H1 (cell line): Measurements from ENCODE around the gene COG7. TPM values are rescaled to one million over a fixed set of nuclear protein-coding genes. Genes with fewer than 3 reads are reported as not detected.

Experiments
- CTCF ChIA-PET: fragments of 300-600 bp; sonication (Branson Sonifier 250); formaldehyde crosslinking; loops from one replicate; lab custom pipeline; 2021; ENCODE audit not compliant: partially characterized antibody; lab: Charles Lee
- POLR2A ChIA-PET: fragments of 300-600 bp; sonication (Branson Sonifier 250); formaldehyde crosslinking; loops from one replicate; lab custom pipeline; 2021; ENCODE audit warnings: inconsistent platforms; ENCODE audit not compliant: partially characterized antibody; lab: Charles Lee
- DNase-seq, 2 experiments: peaks; one replicate each; pipeline versions ENCODE4 v3.0.0 to v3.0.0-alpha.2; 2010 to 2022; ENCODE audit warnings: low spot score in 2 of 2, low read depth in 1 of 2, mixed read lengths in 1 of 2
- FAIRE-seq: peaks from 2 replicates; lab custom pipeline; 2011; peaks lifted over from hg19 to GRCh38; lab: Jason Lieb, UNC
- H2AFZ ChIP-seq: 2 replicates; pipeline ENCODE4 v1.8.1; 2012; ENCODE audit warnings: low read length, inconsistent platforms
- H2AK5ac ChIP-seq: 2 replicates; pipeline ENCODE4 v1.6.1; 2013; ENCODE audit warnings: low read depth, low read length
- H2BK120ac ChIP-seq: replicated peaks from 2 replicates; pipeline ENCODE3; 2013; ENCODE audit warnings: low read depth, low read length, inconsistent platforms
- H2BK12ac ChIP-seq: 2 replicates; pipeline ENCODE4 v1.6.1; 2013; ENCODE audit warnings: low read depth, low read length
- H2BK15ac ChIP-seq: 2 replicates; pipeline ENCODE4 v1.6.1; 2013; ENCODE audit warnings: low read length
- H2BK20ac ChIP-seq: 2 replicates; pipeline ENCODE4 v1.6.1; 2013; ENCODE audit warnings: low read length
- H2BK5ac ChIP-seq: 2 replicates; pipeline ENCODE4 v1.6.1; 2013; ENCODE audit warnings: low read depth, low read length
- H3K14ac ChIP-seq: 2 replicates; pipeline ENCODE4 v1.6.1; 2013; ENCODE audit warnings: inconsistent platforms; ENCODE audit not compliant: insufficient read length
- H3K18ac ChIP-seq: 2 replicates; pipeline ENCODE4 v1.6.1; 2013; ENCODE audit warnings: low read length; ENCODE audit errors: extremely low read depth
- H3K23ac ChIP-seq: 2 replicates; pipeline ENCODE4 v1.6.1; 2013; ENCODE audit warnings: inconsistent platforms; ENCODE audit not compliant: insufficient read length
- H3K23me2 ChIP-seq: 2 replicates; pipeline ENCODE4 v1.6.1; 2013; ENCODE audit warnings: low read depth, low read length
- H3K27ac ChIP-seq: 2 replicates; pipeline ENCODE4 v1.6.1; 2011; ENCODE audit warnings: low read depth, low read length, inconsistent platforms
- H3K27me3 ChIP-seq, 4 experiments: replicated peaks in 1 of 4; 1 replicate in 1 of 4; 2 replicates in 3 of 4; pipeline versions ENCODE4 v1.6.1 to v1.8.1; 2011 to 2013; ENCODE audit warnings: low read length in 3 of 4, mild to moderate bottlenecking in 3 of 4, inconsistent platforms in 2 of 4, mixed read lengths in 2 of 4, moderate library complexity in 1 of 4; ENCODE audit not compliant: control insufficient read depth in 3 of 4, insufficient read depth in 3 of 4; ENCODE audit errors: extremely low read depth in 1 of 4
- H3K36me3 ChIP-seq, 4 experiments: 2 replicates each; pipeline versions ENCODE4 v1.6.1 to v1.8.1; 2011 to 2013; ENCODE audit warnings: mild to moderate bottlenecking in 4 of 4, low read length in 3 of 4, moderate library complexity in 2 of 4, control low read depth in 1 of 4, inconsistent platforms in 1 of 4; ENCODE audit not compliant: insufficient read depth in 4 of 4, control insufficient read depth in 2 of 4
- H3K4ac ChIP-seq: replicated peaks from 2 replicates; pipeline ENCODE3; 2013; ENCODE audit warnings: low read length, low read depth, mixed read lengths, inconsistent platforms; ENCODE audit not compliant: insufficient read length
- H3K4me1 ChIP-seq, 4 experiments: replicated peaks in 1 of 4; 1 replicate in 1 of 4; 2 replicates in 3 of 4; pipeline versions ENCODE4 v1.6.1 to v1.8.1; 2011 to 2013; ENCODE audit warnings: low read length in 3 of 4, inconsistent platforms in 2 of 4, mixed read lengths in 1 of 4; ENCODE audit not compliant: insufficient read depth in 4 of 4, control insufficient read depth in 3 of 4
- H3K4me2 ChIP-seq, 2 experiments: 2 replicates each; pipeline versions ENCODE4 v1.6.1 to v1.8.1; 2011 to 2013; ENCODE audit warnings: low read depth in 2 of 2, low read length in 2 of 2, control low read depth in 1 of 2, inconsistent platforms in 1 of 2, mild to moderate bottlenecking in 1 of 2; ENCODE audit not compliant: insufficient read depth in 1 of 2
- H3K4me3 ChIP-seq, 4 experiments: fragments of 200-600, 300-600 bp in 1 of 4; sonication (generic), shearing (Covaris generic), sonication (Bioruptor Twin) in 1 of 4; 2 replicates each; pipeline versions ENCODE4 v1.5.1 to v1.8.1; 2011 to 2016; ENCODE audit warnings: low read length in 4 of 4, low read depth in 3 of 4, control low read depth in 2 of 4, inconsistent platforms in 2 of 4, mild to moderate bottlenecking in 2 of 4, mixed read lengths in 1 of 4, moderate library complexity in 1 of 4; ENCODE audit not compliant: insufficient read depth in 2 of 4; ENCODE audit errors: extremely low read depth in 1 of 4
- H3K56ac ChIP-seq: replicated peaks from 2 replicates; pipeline ENCODE3; 2013; ENCODE audit warnings: low read depth, mild to moderate bottlenecking, mixed read lengths, low read length, inconsistent platforms; ENCODE audit not compliant: insufficient read length
- H3K79me1 ChIP-seq: 2 replicates; pipeline ENCODE4 v1.6.1; 2013; ENCODE audit warnings: low read depth, low read length, control low read depth
- H3K79me2 ChIP-seq, 2 experiments: 2 replicates each; pipeline versions ENCODE4 v1.6.1 to v1.8.1; 2012 to 2013; ENCODE audit warnings: low read length in 2 of 2, mild to moderate bottlenecking in 2 of 2, inconsistent platforms in 1 of 2; ENCODE audit not compliant: insufficient read depth in 2 of 2, control insufficient read depth in 1 of 2
- H3K9ac ChIP-seq, 4 experiments: replicated peaks in 1 of 4; 1 replicate in 1 of 4; 2 replicates in 3 of 4; pipeline versions ENCODE4 v1.6.1 to v1.8.1; 2011 to 2013; ENCODE audit warnings: low read depth in 3 of 4, low read length in 3 of 4, control low read depth in 2 of 4, mild to moderate bottlenecking in 2 of 4, moderate library complexity in 2 of 4, inconsistent platforms in 1 of 4; ENCODE audit errors: extremely low read depth in 1 of 4
- H3K9me3 ChIP-seq, 2 experiments: 2 replicates each; pipeline versions ENCODE4 v1.6.1 to v1.8.1; 2012 to 2013; ENCODE audit warnings: mild to moderate bottlenecking in 2 of 2, moderate library complexity in 2 of 2, control low read depth in 1 of 2, inconsistent platforms in 1 of 2, low read depth in 1 of 2, low read length in 1 of 2, mixed read lengths in 1 of 2; ENCODE audit not compliant: insufficient read depth in 2 of 2
- H4K20me1 ChIP-seq, 2 experiments: replicated peaks in 1 of 2; 2 replicates each; pipeline versions ENCODE3 to v1.8.1; 2011 to 2013; ENCODE audit warnings: inconsistent platforms in 2 of 2, low read length in 2 of 2, mild to moderate bottlenecking in 1 of 2; ENCODE audit not compliant: insufficient read depth in 2 of 2, control insufficient read depth in 1 of 2
- H4K5ac ChIP-seq: 2 replicates; pipeline ENCODE4 v1.6.1; 2013; ENCODE audit warnings: low read length, low read depth, mixed read lengths, inconsistent platforms; ENCODE audit not compliant: insufficient read length
- H4K8ac ChIP-seq: 2 replicates; pipeline ENCODE4 v1.8.0; 2013; ENCODE audit warnings: mild to moderate bottlenecking, moderate library complexity, low read length, inconsistent platforms; ENCODE audit not compliant: insufficient read depth; ENCODE audit errors: extremely low read depth
- H4K91ac ChIP-seq: replicated peaks from 2 replicates; pipeline ENCODE3; 2013; ENCODE audit warnings: low read length, mixed read lengths, inconsistent platforms; ENCODE audit not compliant: insufficient read length
- BRCA1 ChIP-seq: IDR thresholded peaks from 2 replicates; pipeline ENCODE4 v1.6.1; 2012; ENCODE audit warnings: low read depth, low read length, improper control_type of control experiment
- FOSL1 ChIP-seq: IDR thresholded peaks from 2 replicates; pipeline ENCODE4 v1.6.1; 2011; ENCODE audit warnings: mild to moderate bottlenecking, low read depth, low read length, moderate library complexity; ENCODE audit not compliant: insufficient read depth
- HDAC2 ChIP-seq, 2 experiments: fragments of 300-600 bp in 1 of 2; sonication (generic) in 1 of 2; IDR thresholded peaks; 2 replicates each; pipeline ENCODE4 v1.6.1; 2011 to 2012; ENCODE audit warnings: low read depth in 2 of 2, low read length in 2 of 2, mild to moderate bottlenecking in 2 of 2, moderate library complexity in 2 of 2, borderline replicate concordance in 1 of 2, inconsistent platforms in 1 of 2
- JUND ChIP-seq: IDR thresholded peaks from 2 replicates; pipeline ENCODE4 v1.6.1; 2011; ENCODE audit warnings: mild to moderate bottlenecking, improper control_type of control experiment, low read length
- KDM4A ChIP-seq: IDR thresholded peaks from one replicate; pipeline ENCODE4 v1.7.1; 2012; ENCODE audit warnings: low read depth, mild to moderate bottlenecking, moderate library complexity, low read length, inconsistent platforms; ENCODE audit not compliant: severe bottlenecking
- SIN3A ChIP-seq, 2 experiments: IDR thresholded peaks in 1 of 2; conservative IDR thresholded peaks in 1 of 2; 2 replicates each; pipeline ENCODE4 v1.6.1; 2011 to 2012; ENCODE audit warnings: low read length in 2 of 2, improper control_type of control experiment in 1 of 2, low read depth in 1 of 2, mild to moderate bottlenecking in 1 of 2
- SIRT6 ChIP-seq: IDR thresholded peaks from one replicate; pipeline ENCODE4 v1.7.1; 2012; ENCODE audit warnings: low read length, inconsistent platforms
- WGBS, 2 experiments: shearing (Covaris generic) in 1 of 2; methylation state at CpG; one replicate each; pipeline versions ENCODE4 v1.1.6 to v1.1.7; 2013 to 2015; ENCODE audit warnings: low lambda C conversion rate in 2 of 2, mixed read lengths in 2 of 2, inconsistent platforms in 1 of 2, low coverage in 1 of 2, missing lambda C conversion rate in 1 of 2; ENCODE audit not compliant: insufficient replicate concordance in 2 of 2, insufficient coverage in 1 of 2, insufficient read length in 1 of 2; ENCODE audit errors: extremely low coverage in 1 of 2, missing lambda C conversion rate in 1 of 2; 5-methylcytosine and 5-hydroxymethylcytosine counted together
- polyA plus RNA-seq, 7 experiments: library from polyadenylated mRNA; depleted of rRNA in 3 of 7; stranded (reverse) in 5 of 7; unstranded in 2 of 7; fragments of >200 nt in 5 of 7; fragments of 200-250 nt in 2 of 7; gene quantifications; 1 replicate in 5 of 7; 2 replicates in 1 of 7; 4 replicates in 1 of 7; pipeline versions ENCODE4 v1.2.1 to v1.2.3, GENCODE V29; 2011 to 2013; ENCODE audit warnings: missing spikeins in 2 of 7, mixed read lengths in 2 of 7
- total RNA-seq: library from RNA; stranded (reverse); fragmentation: NEBNext Ultra II Directional; extraction: Animal tissue kit (Norgen Biotek cat#: 25700); gene quantifications from 2 replicates; pipeline ENCODE4 v1.2.1, GENCODE V29; 2021
- TF ChIP-seq, protein P1 (sequence below), 3 experiments: IDR thresholded peaks; 1 replicate in 2 of 3; 2 replicates in 1 of 3; pipeline versions ENCODE4 v1.5.1 to v1.6.1; 2011; ENCODE audit warnings: low read length in 3 of 3, mild to moderate bottlenecking in 3 of 3, inconsistent platforms in 2 of 3, low read depth in 1 of 3, moderate library complexity in 1 of 3; ENCODE audit not compliant: insufficient read depth in 1 of 3; ENCODE audit errors: control extremely low read depth in 1 of 3
- TF ChIP-seq, protein P2 (sequence below): IDR thresholded peaks from 2 replicates; pipeline ENCODE4 v1.6.1; 2011; ENCODE audit warnings: low read length, improper control_type of control experiment

Gene COG7
- total and polyA plus RNA-seq, 2 of the 8 experiments (the other 6 are each of a cell fraction or from before 2014, with no cell fraction given): 17.2 to 40.4 TPM

DNA sequence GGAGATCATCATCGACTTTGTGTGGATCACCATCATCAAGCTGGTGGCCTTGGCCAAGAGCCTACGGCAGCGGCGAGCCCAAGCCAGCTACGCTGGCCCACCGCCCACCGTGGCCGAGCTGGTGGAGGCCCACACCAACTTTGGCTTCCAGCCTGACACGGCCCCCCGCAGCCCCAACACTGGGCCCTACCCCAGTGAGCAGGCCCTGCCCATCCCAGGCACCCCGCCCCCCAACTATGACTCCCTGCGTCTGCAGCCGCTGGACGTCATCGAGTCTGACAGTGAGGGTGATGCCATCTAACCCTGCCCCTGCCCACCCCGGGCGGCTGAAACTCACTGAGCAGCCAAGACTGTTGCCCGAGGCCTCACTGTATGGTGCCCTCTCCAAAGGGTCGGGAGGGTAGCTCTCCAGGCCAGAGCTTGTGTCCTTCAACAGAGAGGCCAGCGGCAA, 72.5 kb downstream of the COG7 start:
- H3K56ac ChIP-seq: no peak overlapping the region
- DNase-seq: no peak
- H3K23ac ChIP-seq: no peak overlapping the region
- H3K27ac ChIP-seq: no peak overlapping the region
- H3K14ac ChIP-seq: no peak overlapping the region
- no peak overlapping the region for H3K4ac ChIP-seq
- no peak overlapping the region for H2BK5ac ChIP-seq
- WGBS, 2 experiments: 94% methylated on average over 20 of the region's 20 CpGs; no CpG with 5 or more reads in 1 of the 2 experiments
- H2BK20ac ChIP-seq: no peak overlapping the region
- H3K79me1 ChIP-seq: no peaks in the 10 kb centered on the region
- no peak overlapping the region for H2AFZ ChIP-seq
- H4K8ac ChIP-seq: no peak overlapping the region; the same call in 1 of the 2 replicates
- H2BK12ac ChIP-seq: no peak overlapping the region
- no peak overlapping the region for H3K4me2 ChIP-seq
- H3K36me3 ChIP-seq: no peaks in the 10 kb centered on the region
- peaks cover 0 to 4% (median 1%) of the 10 kb centered on the region in 4 experiments; a peak in 2 of 7 replicates for H3K4me1 ChIP-seq
- H4K20me1 ChIP-seq: no peaks in the 10 kb centered on the region
- H2AK5ac ChIP-seq: no peak overlapping the region
- no peak overlapping the region for H3K4me3 ChIP-seq
- H3K23me2 ChIP-seq: no peaks in the 10 kb centered on the region; the same call in 1 of the 2 replicates
- no peaks in the 10 kb centered on the region for H3K9me3 ChIP-seq
- ChIA-PET POLR2A (no interaction called here), CTCF (interaction anchor here (0.9 to 7.4 kb wide), 7 partner anchors 10 to 54 kb away, joined by 3 to 44 read pairs (median 3); no protein-coding TSS in a partner anchor)
- H3K18ac ChIP-seq: no peak overlapping the region
- no peak for FAIRE-seq
- H2BK120ac ChIP-seq: no peak overlapping the region
- H3K27me3 ChIP-seq: no peaks in the 10 kb centered on the region
- no peaks in the 10 kb centered on the region for H3K79me2 ChIP-seq
- H2BK15ac ChIP-seq: no peak overlapping the region
- H3K9ac ChIP-seq: no peak overlapping the region
- no peak overlapping the region for H4K5ac ChIP-seq
- no peak overlapping the region for H4K91ac ChIP-seq
- no peak for TF ChIP-seq HDAC2 (IDR thresholded peaks at IDR 0.05; ENCODE audit: borderline replicate concordance in 1 of 2, low read depth in 2 of 2, low read length in 2 of 2)
- TF ChIP-seq, protein P1, sequence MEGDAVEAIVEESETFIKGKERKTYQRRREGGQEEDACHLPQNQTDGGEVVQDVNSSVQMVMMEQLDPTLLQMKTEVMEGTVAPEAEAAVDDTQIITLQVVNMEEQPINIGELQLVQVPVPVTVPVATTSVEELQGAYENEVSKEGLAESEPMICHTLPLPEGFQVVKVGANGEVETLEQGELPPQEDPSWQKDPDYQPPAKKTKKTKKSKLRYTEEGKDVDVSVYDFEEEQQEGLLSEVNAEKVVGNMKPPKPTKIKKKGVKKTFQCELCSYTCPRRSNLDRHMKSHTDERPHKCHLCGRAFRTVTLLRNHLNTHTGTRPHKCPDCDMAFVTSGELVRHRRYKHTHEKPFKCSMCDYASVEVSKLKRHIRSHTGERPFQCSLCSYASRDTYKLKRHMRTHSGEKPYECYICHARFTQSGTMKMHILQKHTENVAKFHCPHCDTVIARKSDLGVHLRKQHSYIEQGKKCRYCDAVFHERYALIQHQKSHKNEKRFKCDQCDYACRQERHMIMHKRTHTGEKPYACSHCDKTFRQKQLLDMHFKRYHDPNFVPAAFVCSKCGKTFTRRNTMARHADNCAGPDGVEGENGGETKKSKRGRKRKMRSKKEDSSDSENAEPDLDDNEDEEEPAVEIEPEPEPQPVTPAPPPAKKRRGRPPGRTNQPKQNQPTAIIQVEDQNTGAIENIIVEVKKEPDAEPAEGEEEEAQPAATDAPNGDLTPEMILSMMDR (IDR thresholded peaks at IDR 0.05; ENCODE audit: control extremely low read depth in 1 of 3, insufficient read depth in 1 of 3, low read depth in 1 of 3, low read length in 3 of 3): no peak
- TF ChIP-seq BRCA1: no peak
- no peak for TF ChIP-seq JUND
- TF ChIP-seq FOSL1: no peak
- no peak for TF ChIP-seq SIRT6
- TF ChIP-seq KDM4A: no peak
- no peak for TF ChIP-seq SIN3A (conservative IDR thresholded peaks at IDR 0.05 in 1 of 2, IDR thresholded peaks at IDR 0.05 in 1 of 2; ENCODE audit: low read depth in 1 of 2, low read length in 2 of 2)
- TF ChIP-seq, protein P2, sequence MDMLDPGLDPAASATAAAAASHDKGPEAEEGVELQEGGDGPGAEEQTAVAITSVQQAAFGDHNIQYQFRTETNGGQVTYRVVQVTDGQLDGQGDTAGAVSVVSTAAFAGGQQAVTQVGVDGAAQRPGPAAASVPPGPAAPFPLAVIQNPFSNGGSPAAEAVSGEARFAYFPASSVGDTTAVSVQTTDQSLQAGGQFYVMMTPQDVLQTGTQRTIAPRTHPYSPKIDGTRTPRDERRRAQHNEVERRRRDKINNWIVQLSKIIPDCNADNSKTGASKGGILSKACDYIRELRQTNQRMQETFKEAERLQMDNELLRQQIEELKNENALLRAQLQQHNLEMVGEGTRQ: no peak
